Neuronal stem cell (in vitro differentiated cells): Measurements from ENCODE around the gene CLDN9.
"Not testable (repeated sequence)": the region's sequence is repeated elsewhere in the genome, so short reads cannot be mapped to it uniquely, and the experiment has no call there.

Source experiments
- DNase-seq: peaks from one replicate; pipeline ENCODE4 v3.0.0-alpha.2; 2013; ENCODE audit warnings: low spot score
- H2AFZ ChIP-seq: one replicate; pipeline ENCODE4 v1.6.1; 2013; ENCODE audit warnings: mild to moderate bottlenecking, low read length, inconsistent platforms
- H2AK5ac ChIP-seq: 2 replicates; pipeline ENCODE4 v1.6.1; 2013; ENCODE audit warnings: low read depth, mild to moderate bottlenecking, inconsistent platforms, low read length, moderate library complexity, mixed read lengths
- H2BK120ac ChIP-seq: 2 replicates; pipeline ENCODE4 v1.6.1; 2013; ENCODE audit warnings: low read depth, mild to moderate bottlenecking, inconsistent platforms, low read length, moderate library complexity, mixed read lengths
- H2BK12ac ChIP-seq: one replicate; pipeline ENCODE4 v1.6.1; 2013; ENCODE audit warnings: low read length, inconsistent platforms
- H2BK15ac ChIP-seq: 2 replicates; pipeline ENCODE4 v1.6.1; 2013; ENCODE audit warnings: mild to moderate bottlenecking, low read length, inconsistent platforms, mixed read lengths
- H2BK5ac ChIP-seq: one replicate; pipeline ENCODE4 v1.6.1; 2013; ENCODE audit warnings: inconsistent platforms, mild to moderate bottlenecking, low read length, moderate library complexity
- H3K14ac ChIP-seq: one replicate; pipeline ENCODE4 v1.6.1; 2013; ENCODE audit warnings: low read length, inconsistent platforms
- H3K18ac ChIP-seq: 2 replicates; pipeline ENCODE4 v1.6.1; 2013; ENCODE audit warnings: low read length, inconsistent platforms
- H3K23ac ChIP-seq: 2 replicates; pipeline ENCODE4 v1.6.1; 2013; ENCODE audit warnings: low read depth, mild to moderate bottlenecking, mixed read lengths, low read length, inconsistent platforms; ENCODE audit not compliant: poor library complexity
- H3K27ac ChIP-seq: replicated peaks from 3 replicates; pipeline ENCODE4 v1.5.1; 2013; ENCODE audit warnings: low read length, inconsistent platforms
- H3K27me3 ChIP-seq, 3 experiments: 2 replicates each; pipeline ENCODE4 v1.6.1; 2013; ENCODE audit warnings: low read length in 3 of 3, mild to moderate bottlenecking in 2 of 3, inconsistent platforms in 1 of 3, low read depth in 1 of 3, mixed read lengths in 1 of 3, moderate library complexity in 1 of 3; ENCODE audit not compliant: control insufficient read depth in 3 of 3, insufficient read depth in 3 of 3
- H3K36me3 ChIP-seq, 2 donors: replicated peaks in 1 of 2; 2 replicates each; pipeline ENCODE4 v1.6.1; 2013; ENCODE audit warnings: low read length in 2 of 2; ENCODE audit not compliant: control insufficient read depth in 2 of 2, insufficient read depth in 2 of 2
- H3K4ac ChIP-seq: 2 replicates; pipeline ENCODE4 v1.6.1; 2013; ENCODE audit warnings: inconsistent platforms, mild to moderate bottlenecking, low read length, moderate library complexity
- H3K4me1 ChIP-seq, 2 donors: 1 replicate in 1 of 2; 2 replicates in 1 of 2; pipeline ENCODE4 v1.6.1; 2013; ENCODE audit warnings: low read length in 2 of 2, low read depth in 1 of 2; ENCODE audit not compliant: control insufficient read depth in 2 of 2, insufficient read depth in 1 of 2
- H3K4me2 ChIP-seq: one replicate; pipeline ENCODE4 v1.6.1; 2013; ENCODE audit warnings: mild to moderate bottlenecking, low read length, inconsistent platforms; ENCODE audit not compliant: insufficient read depth, poor library complexity, severe bottlenecking
- H3K4me3 ChIP-seq, 2 donors: 2 replicates each; pipeline ENCODE4 v1.5.1; 2013; ENCODE audit warnings: low read length in 2 of 2, mild to moderate bottlenecking in 2 of 2, inconsistent platforms in 1 of 2, moderate library complexity in 1 of 2
- H3K79me1 ChIP-seq: one replicate; pipeline ENCODE4 v1.6.1; 2013; ENCODE audit warnings: low read depth, mild to moderate bottlenecking, inconsistent platforms, low read length, moderate library complexity
- H3K9ac ChIP-seq: one replicate; pipeline ENCODE4 v1.6.1; 2013; ENCODE audit warnings: mild to moderate bottlenecking, low read depth, low read length, inconsistent platforms; ENCODE audit not compliant: poor library complexity
- H3K9me3 ChIP-seq, 2 donors: replicated peaks in 1 of 2; 2 replicates each; pipeline versions ENCODE3 to v1.6.1; 2013; ENCODE audit warnings: low read length in 2 of 2, mild to moderate bottlenecking in 2 of 2, inconsistent platforms in 1 of 2, low read depth in 1 of 2, mixed read lengths in 1 of 2, moderate library complexity in 1 of 2; ENCODE audit not compliant: control insufficient read depth in 2 of 2, insufficient read depth in 1 of 2
- H4K8ac ChIP-seq: one replicate; pipeline ENCODE4 v1.6.1; 2013; ENCODE audit warnings: low read depth, mild to moderate bottlenecking, inconsistent platforms, low read length, moderate library complexity
- H4K91ac ChIP-seq: one replicate; pipeline ENCODE4 v1.6.1; 2013; ENCODE audit warnings: low read length, low read depth, mild to moderate bottlenecking, inconsistent platforms; ENCODE audit not compliant: poor library complexity
- WGBS, 2 donors: extraction: QIAGEN DNeasy Blood & Tissue Kit; methylation state at CpG; one replicate each; pipeline ENCODE4 v1.1.7; 2013; ENCODE audit warnings: missing lambda C conversion rate in 2 of 2, mixed read lengths in 1 of 2; ENCODE audit not compliant: insufficient read length in 2 of 2, insufficient replicate concordance in 1 of 2; ENCODE audit errors: extremely low coverage in 2 of 2; 5-methylcytosine and 5-hydroxymethylcytosine counted together

Gene CLDN9

GRCh38 chr16:3054965-3055733 is 42.4 kb downstream of the CLDN9 start:
- Histone ChIP-seq H3K79me1 (peaks cover 1% of the 10 kb centered on the region), H3K9me3 (peaks cover 0 to 2% of the 10 kb centered on the region in 2 donors), H2BK12ac (no peak overlapping the region), H3K18ac (no peak overlapping the region), H3K14ac (no peak overlapping the region), H3K4me2 (no peak overlapping the region), H3K36me3 (peaks cover 7 to 12% of the 10 kb centered on the region in 2 donors), H3K4me1 (peaks cover 5 to 7% of the 10 kb centered on the region in 2 donors), H2BK5ac (no peak overlapping the region), H3K4me3 (no peak overlapping the region), H4K8ac (peak overlapping the region; percentile 17), H3K23ac (no peak overlapping the region), H2BK15ac (no peak overlapping the region), H3K9ac (no peak overlapping the region), H3K27ac (no peak overlapping the region), H4K91ac (no peak overlapping the region), H2AK5ac (no peak overlapping the region), H3K27me3 (peaks cover 0 to 18% (median 0%) of the 10 kb centered on the region in 3 experiments), H3K4ac (no peak overlapping the region), H2BK120ac (no peak overlapping the region), H2AFZ (no peak overlapping the region)
- no CpG with 5 or more reads among the region's 17 CpGs for WGBS, 2 donors
- DNase-seq, result no peak

DNA sequence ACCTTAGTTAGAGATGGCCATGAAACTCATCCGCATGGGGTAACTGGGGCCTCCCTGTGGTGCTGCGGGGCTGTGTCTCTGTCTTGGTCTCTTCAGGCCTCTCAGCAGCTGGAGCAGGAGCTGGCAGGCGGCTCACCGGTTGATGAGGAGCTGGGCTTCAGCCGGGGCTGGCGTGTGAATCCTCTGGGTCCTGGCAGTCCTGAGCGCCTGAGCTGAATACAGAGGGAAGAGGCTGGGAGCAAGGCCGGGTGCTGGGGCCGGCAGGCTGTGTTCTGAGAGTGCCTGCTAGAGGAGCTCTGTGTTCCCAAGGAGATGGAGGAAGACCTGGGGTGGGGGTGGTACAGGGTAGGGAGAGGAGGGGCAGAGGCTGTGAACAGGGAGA is 43.0 kb downstream of the CLDN9 start:
- not testable (repeated sequence) for H3K9ac ChIP-seq, H2BK120ac ChIP-seq, H3K4me2 ChIP-seq, DNase-seq, H3K9me3 ChIP-seq, H2BK12ac ChIP-seq, H3K4ac ChIP-seq, H4K8ac ChIP-seq, H3K4me1 ChIP-seq, H2BK15ac ChIP-seq, H3K14ac ChIP-seq, H3K23ac ChIP-seq, H3K18ac ChIP-seq, H2AK5ac ChIP-seq, H2AFZ ChIP-seq, H2BK5ac ChIP-seq, H3K27ac ChIP-seq, H3K79me1 ChIP-seq, H3K4me3 ChIP-seq, H4K91ac ChIP-seq
- WGBS, 2 donors, result no CpG with 5 or more reads among the region's 9 CpGs
- H3K36me3 ChIP-seq, result peaks cover 7 to 12% of the 10 kb centered on the region in 2 donors
- peaks cover 0 to 17% (median 0%) of the 10 kb centered on the region in 3 experiments for H3K27me3 ChIP-seq

DNA sequence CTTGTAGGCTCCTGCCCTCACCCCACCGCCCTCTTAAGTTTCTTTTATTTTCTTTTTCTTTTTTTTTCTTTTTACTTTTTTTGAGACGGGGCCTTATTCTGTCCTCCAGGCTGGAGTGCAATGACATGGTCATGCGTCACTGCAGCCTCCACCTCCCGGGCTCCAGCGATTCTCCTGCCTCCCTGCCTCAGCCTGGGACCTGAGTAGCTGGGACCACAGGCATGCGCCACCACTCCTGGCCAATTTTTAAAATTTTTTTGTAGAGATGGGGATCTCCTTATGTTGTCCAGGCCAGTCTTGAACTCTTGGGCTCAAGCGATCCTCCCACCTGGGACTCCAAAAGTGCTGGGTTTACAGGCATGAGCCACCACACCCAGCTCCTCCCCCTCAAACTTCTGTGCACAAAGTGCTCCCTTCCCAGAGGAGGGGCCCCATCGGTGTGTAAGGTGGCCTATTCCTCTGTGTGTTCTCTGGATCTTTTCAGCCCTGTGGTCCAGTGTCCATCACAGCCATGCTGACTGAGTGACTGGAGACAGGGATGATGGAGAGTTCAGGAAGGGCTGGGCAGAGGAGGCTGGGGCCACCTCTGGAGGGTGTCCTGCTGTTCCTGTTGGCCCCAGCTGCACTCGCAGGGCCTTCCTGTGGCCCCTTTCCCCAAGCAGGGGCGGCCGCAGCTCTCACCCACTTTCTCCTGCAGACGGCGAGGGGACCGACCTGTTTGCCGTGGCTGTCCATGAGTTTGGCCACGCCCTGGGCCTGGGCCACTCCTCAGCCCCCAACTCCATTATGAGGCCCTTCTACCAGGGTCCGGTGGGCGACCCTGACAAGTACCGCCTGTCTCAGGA is 43.8 kb downstream of the CLDN9 start:
- Histone ChIP-seq H3K18ac (no peak overlapping the region), H3K4me1 (peaks cover 5 to 7% of the 10 kb centered on the region in 2 donors), H2AFZ (no peak overlapping the region), H2BK120ac (no peak overlapping the region), H3K27me3 (peaks cover 0 to 13% (median 0%) of the 10 kb centered on the region in 3 experiments), H3K9ac (peak overlapping the region; percentile 38), H3K23ac (no peak overlapping the region), H3K14ac (no peak overlapping the region), H3K79me1 (peaks cover 1% of the 10 kb centered on the region), H3K4me3 (no peak overlapping the region), H3K36me3 (peaks cover 7 to 12% of the 10 kb centered on the region in 2 donors), H2AK5ac (no peak overlapping the region), H3K4me2 (no peak overlapping the region), H3K9me3 (peaks cover 0 to 2% of the 10 kb centered on the region in 2 donors), H2BK12ac (no peak overlapping the region), H2BK5ac (no peak overlapping the region), H4K8ac (no peak overlapping the region), H2BK15ac (no peak overlapping the region), H3K27ac (no peak overlapping the region), H4K91ac (no peak overlapping the region), H3K4ac (no peak overlapping the region)
- DNase-seq, result no peak
- WGBS, 2 donors, result no CpG with 5 or more reads among the region's 19 CpGs
